ENCODE data around the gene CSHL1.
"Not testable (repeated sequence)": the region's sequence is repeated elsewhere in the genome, so short reads cannot be mapped to it uniquely, and the experiment has no call there.

Gene CSHL1

GRCh38 chr17:63917646-63918045 is 6.6 kb upstream of the CSHL1 start:
- no peak for DNase-seq

GRCh38 chr17:63917206-63917605 is 6.1 kb upstream of the CSHL1 start:
- DNase-seq: not testable (repeated sequence)

- no peak for DNase-seq
Measured at GRCh38 chr17:63916566-63917185, 5.6 kb upstream of the CSHL1 start.

- DNase-seq: not testable (repeated sequence)
Measured at GRCh38 chr17:63915753-63916152, 4.7 kb upstream of the CSHL1 start.

- no peak for DNase-seq
Measured at GRCh38 chr17:63914471-63914870, 3.4 kb upstream of the CSHL1 start.

GRCh38 chr17:63911657-63912100 is 621 bp upstream of the CSHL1 start:
- DNase-seq: no peak

- no peak for DNase-seq
Measured at GRCh38 chr17:63910096-63910495, 962 bp downstream of the CSHL1 start.

- not testable (repeated sequence) for DNase-seq
Measured at GRCh38 chr17:63909586-63909985, 1.5 kb downstream of the CSHL1 start.

GRCh38 chr17:63907161-63907778 is 3.8 kb downstream of the CSHL1 start:
- DNase-seq: not testable (repeated sequence)

- not testable (repeated sequence) for DNase-seq
Measured at GRCh38 chr17:63904796-63905195, 6.3 kb downstream of the CSHL1 start.

- not testable (repeated sequence) for DNase-seq
Measured at GRCh38 chr17:63903787-63904201, 7.3 kb downstream of the CSHL1 start.

GRCh38 chr17:63901971-63902370 is 9.1 kb downstream of the CSHL1 start:
- peak; percentile 45 for DNase-seq

- not testable (repeated sequence) for DNase-seq
Measured at GRCh38 chr17:63898899-63899798, 11.9 kb downstream of the CSHL1 start.

- not testable (repeated sequence) for DNase-seq
Measured at GRCh38 chr17:63896524-63897354, 14.3 kb downstream of the CSHL1 start, which contains the start of gene CSH1. CSH1 (minus strand) TSS chr17:63896574; CDS start chr17:63896511, 63 bp downstream.

- not testable (repeated sequence) for DNase-seq
Measured at GRCh38 chr17:63894821-63895220, 16.2 kb downstream of the CSHL1 start.

GRCh38 chr17:63894021-63894420 is 17.0 kb downstream of the CSHL1 start:
- not testable (repeated sequence) for DNase-seq

GRCh38 chr17:63892316-63893037 is 18.6 kb downstream of the CSHL1 start:
- not testable (repeated sequence) for DNase-seq

GRCh38 chr17:63889026-63889848 is 21.8 kb downstream of the CSHL1 start:
- peak; percentile 18 for DNase-seq

GRCh38 chr17:63885119-63885518 is 25.9 kb downstream of the CSHL1 start:
- DNase-seq: not testable (repeated sequence)

- not testable (repeated sequence) for DNase-seq
Measured at GRCh38 chr17:63882626-63883126, 28.4 kb downstream of the CSHL1 start.
